A549 (cell line): ENCODE data around the gene PTCD3.

Source experiments
- CHD2 ChIP-seq: fragments of 150-350 bp; IDR thresholded peaks from 2 replicates; pipeline ENCODE4 v1.6.1; 2014; ENCODE audit warnings: low read length; ENCODE audit not compliant: partially characterized antibody
- EP300 ChIP-seq, 2 experiments: fragments of >200 bp; sonication (Bioruptor Twin); formaldehyde crosslinking; IDR thresholded peaks; 2 replicates in 1 of 2; 3 replicates in 1 of 2; pipeline ENCODE4 v1.6.1; 2016 to 2017
- MYC ChIP-seq: IDR thresholded peaks from 2 replicates; pipeline ENCODE4 v1.6.1; 2012; ENCODE audit warnings: mild to moderate bottlenecking, inconsistent platforms, low read length, improper control_type of control experiment, borderline replicate concordance
- NR3C1 ChIP-seq: fragments of >200 bp; sonication (Bioruptor Twin); formaldehyde crosslinking; IDR thresholded peaks from 3 replicates; pipeline ENCODE4 v1.6.1; 2017
- POLR2A ChIP-seq: IDR thresholded peaks from 2 replicates; pipeline ENCODE4 v1.6.1; 2012; ENCODE audit warnings: mild to moderate bottlenecking, low read length
- RAD21 ChIP-seq, 2 experiments: fragments of >200 bp in 1 of 2; sonication (Bioruptor Twin) in 1 of 2; formaldehyde crosslinking in 1 of 2; IDR thresholded peaks in 1 of 2; conservative IDR thresholded peaks in 1 of 2; 2 replicates in 1 of 2; 3 replicates in 1 of 2; pipeline ENCODE4 v1.6.1; 2012 to 2018; ENCODE audit warnings: inconsistent platforms in 1 of 2
- RFX5 ChIP-seq: fragments of 450-650 bp; IDR thresholded peaks from 2 replicates; pipeline ENCODE4 v1.7.1; 2014; ENCODE audit warnings: antibody characterized with exemption, mild to moderate bottlenecking, moderate library complexity
- SREBF2 ChIP-seq: fragments of 450-650 bp; IDR thresholded peaks from 2 replicates; pipeline ENCODE4 v1.6.1; 2014; ENCODE audit warnings: mild to moderate bottlenecking, moderate library complexity
- TF ChIP-seq, protein P1 (sequence below): fragments of 200-600 bp; sonication (generic); IDR thresholded peaks from 2 replicates; pipeline ENCODE4 v1.6.1; 2016; ENCODE audit warnings: antibody characterized with exemption, mild to moderate bottlenecking, moderate library complexity
- TF ChIP-seq, protein P2 (sequence below): fragments of >200 bp; sonication (Bioruptor Twin); formaldehyde crosslinking; IDR thresholded peaks from 3 replicates; pipeline ENCODE4 v1.5.1; 2016

DNA sequence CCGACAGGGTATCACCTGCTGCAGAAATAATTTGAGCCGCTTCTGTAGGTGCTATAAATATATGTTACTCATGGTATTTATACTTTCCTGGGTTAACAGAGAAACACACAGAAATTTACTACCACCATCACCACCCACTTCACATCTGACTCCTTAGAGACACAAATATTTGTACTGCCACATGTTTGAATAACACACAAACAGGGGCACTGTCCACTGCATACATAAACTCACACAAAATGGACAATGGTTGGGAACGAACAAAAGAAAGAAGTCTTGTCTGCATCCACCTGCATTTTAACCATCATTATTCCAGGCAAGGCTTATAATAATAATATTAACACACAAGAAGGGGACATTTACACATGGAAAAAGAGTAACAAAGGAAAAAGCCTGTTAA lies 65.3 kb downstream of the PTCD3 start:
- TF ChIP-seq, protein P1, sequence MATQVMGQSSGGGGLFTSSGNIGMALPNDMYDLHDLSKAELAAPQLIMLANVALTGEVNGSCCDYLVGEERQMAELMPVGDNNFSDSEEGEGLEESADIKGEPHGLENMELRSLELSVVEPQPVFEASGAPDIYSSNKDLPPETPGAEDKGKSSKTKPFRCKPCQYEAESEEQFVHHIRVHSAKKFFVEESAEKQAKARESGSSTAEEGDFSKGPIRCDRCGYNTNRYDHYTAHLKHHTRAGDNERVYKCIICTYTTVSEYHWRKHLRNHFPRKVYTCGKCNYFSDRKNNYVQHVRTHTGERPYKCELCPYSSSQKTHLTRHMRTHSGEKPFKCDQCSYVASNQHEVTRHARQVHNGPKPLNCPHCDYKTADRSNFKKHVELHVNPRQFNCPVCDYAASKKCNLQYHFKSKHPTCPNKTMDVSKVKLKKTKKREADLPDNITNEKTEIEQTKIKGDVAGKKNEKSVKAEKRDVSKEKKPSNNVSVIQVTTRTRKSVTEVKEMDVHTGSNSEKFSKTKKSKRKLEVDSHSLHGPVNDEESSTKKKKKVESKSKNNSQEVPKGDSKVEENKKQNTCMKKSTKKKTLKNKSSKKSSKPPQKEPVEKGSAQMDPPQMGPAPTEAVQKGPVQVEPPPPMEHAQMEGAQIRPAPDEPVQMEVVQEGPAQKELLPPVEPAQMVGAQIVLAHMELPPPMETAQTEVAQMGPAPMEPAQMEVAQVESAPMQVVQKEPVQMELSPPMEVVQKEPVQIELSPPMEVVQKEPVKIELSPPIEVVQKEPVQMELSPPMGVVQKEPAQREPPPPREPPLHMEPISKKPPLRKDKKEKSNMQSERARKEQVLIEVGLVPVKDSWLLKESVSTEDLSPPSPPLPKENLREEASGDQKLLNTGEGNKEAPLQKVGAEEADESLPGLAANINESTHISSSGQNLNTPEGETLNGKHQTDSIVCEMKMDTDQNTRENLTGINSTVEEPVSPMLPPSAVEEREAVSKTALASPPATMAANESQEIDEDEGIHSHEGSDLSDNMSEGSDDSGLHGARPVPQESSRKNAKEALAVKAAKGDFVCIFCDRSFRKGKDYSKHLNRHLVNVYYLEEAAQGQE: no peak
- TF ChIP-seq SREBF2 (no peak), MYC (no peak), CHD2 (no peak), RAD21 (conservative IDR thresholded peaks at IDR 0.05 in 1 of 2, IDR thresholded peaks at IDR 0.05 in 1 of 2) (no peak), EP300 (IDR thresholded peaks at IDR 0.05) (no peak), NR3C1 (no peak), POLR2A (no peak), RFX5 (no peak)
- TF ChIP-seq, protein P2, sequence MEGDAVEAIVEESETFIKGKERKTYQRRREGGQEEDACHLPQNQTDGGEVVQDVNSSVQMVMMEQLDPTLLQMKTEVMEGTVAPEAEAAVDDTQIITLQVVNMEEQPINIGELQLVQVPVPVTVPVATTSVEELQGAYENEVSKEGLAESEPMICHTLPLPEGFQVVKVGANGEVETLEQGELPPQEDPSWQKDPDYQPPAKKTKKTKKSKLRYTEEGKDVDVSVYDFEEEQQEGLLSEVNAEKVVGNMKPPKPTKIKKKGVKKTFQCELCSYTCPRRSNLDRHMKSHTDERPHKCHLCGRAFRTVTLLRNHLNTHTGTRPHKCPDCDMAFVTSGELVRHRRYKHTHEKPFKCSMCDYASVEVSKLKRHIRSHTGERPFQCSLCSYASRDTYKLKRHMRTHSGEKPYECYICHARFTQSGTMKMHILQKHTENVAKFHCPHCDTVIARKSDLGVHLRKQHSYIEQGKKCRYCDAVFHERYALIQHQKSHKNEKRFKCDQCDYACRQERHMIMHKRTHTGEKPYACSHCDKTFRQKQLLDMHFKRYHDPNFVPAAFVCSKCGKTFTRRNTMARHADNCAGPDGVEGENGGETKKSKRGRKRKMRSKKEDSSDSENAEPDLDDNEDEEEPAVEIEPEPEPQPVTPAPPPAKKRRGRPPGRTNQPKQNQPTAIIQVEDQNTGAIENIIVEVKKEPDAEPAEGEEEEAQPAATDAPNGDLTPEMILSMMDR: no peak
